ENCODE data around the gene CDH13. TPM values are rescaled to one million over a fixed set of nuclear protein-coding genes. Genes with fewer than 3 reads are reported as not detected.

Gene CDH13
- total RNA-seq, 1 donor from 2014 or later = 22.9 TPM

DNA sequence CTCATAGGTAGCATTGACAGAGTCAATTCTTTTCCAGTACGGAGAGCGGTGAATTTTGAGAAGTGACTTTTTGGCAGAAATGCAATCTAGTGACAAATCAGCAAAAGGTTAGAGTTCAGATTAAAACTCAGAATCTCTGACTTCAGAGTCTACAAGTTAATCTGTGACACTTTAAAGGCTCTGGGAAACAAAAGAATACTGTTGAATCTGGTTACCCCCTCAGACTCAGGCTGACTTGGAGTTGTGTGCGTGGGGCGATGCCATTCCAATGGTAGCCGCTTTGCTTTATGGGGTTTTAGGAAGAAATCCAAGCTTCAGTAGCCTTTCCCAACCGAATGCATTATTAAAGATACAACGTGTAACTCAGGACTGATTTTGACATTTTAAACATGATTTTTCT is 118.2 kb downstream of the CDH13 start:
- DNase-seq (ENCODE audit: low read depth) = no peak

GRCh38 chr16:82748026-82748425 is 121.3 kb downstream of the CDH13 start:
- peak; percentile 40 for DNase-seq (ENCODE audit: low read depth)

DNA sequence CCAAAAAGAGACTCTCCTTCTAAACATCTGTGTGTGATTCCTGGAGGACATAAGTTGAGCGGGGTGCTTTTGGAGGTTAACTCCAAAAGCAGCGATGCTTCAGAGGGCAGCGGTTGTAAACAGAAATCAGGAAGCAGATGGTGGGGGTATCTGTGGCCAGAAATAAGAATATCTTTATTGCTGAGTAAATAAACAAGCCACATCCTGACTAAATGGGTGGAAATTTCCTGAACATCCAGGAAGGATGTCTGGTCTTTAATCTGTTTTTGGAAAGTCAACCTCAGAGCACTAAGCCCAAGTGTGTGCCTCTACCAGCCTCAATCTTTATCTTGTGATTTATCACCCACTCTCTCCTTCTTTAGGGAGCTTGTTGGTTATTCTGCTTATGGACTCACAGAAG is 123.3 kb downstream of the CDH13 start:
- no peak for DNase-seq (ENCODE audit: low read depth)

DNA sequence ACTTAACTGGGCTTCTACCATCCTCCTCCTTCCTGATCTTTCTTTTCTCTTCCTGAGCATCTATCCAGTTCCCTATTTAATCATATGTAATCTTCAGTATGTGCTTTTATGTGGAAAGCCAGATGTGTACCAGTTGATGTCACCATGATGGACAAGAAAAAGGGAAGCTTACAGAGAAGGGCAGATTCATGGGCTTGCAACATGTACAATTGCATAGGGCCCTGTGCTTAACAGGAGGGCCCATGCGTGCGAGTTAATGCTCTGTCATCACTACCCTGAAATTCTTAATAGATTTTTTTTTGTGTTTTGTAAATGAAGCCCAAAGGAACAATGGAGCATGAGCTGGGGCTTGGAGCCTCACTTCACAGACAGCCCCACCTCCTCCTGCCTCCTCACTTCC is 124.3 kb downstream of the CDH13 start:
- DNase-seq (ENCODE audit: low read depth) = no peak

- peak; percentile 24 for DNase-seq (ENCODE audit: low read depth)
These were observed 125.4 kb downstream of the CDH13 start for GRCh38 chr16:82752172-82752571.

DNA sequence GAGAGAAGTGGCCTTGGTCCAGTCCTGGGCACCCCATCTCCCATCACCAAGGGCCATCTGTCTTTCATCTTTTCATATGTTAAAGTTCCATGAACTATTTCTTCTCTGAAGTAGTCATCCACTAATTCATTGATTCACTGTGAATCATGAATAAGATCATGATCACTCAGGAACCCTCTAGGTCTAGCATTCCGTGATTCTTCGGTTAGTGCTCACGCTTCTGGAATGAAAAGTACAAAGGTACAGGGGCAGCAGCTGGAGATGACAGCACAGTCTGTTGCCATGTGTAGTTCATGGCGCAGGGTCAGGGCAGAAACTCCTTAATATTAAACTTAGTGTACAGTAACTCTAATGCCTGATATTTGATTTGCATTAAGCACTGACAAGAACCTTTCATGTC is 127.1 kb downstream of the CDH13 start:
- peak; percentile 35 for DNase-seq (ENCODE audit: low read depth)

DNA sequence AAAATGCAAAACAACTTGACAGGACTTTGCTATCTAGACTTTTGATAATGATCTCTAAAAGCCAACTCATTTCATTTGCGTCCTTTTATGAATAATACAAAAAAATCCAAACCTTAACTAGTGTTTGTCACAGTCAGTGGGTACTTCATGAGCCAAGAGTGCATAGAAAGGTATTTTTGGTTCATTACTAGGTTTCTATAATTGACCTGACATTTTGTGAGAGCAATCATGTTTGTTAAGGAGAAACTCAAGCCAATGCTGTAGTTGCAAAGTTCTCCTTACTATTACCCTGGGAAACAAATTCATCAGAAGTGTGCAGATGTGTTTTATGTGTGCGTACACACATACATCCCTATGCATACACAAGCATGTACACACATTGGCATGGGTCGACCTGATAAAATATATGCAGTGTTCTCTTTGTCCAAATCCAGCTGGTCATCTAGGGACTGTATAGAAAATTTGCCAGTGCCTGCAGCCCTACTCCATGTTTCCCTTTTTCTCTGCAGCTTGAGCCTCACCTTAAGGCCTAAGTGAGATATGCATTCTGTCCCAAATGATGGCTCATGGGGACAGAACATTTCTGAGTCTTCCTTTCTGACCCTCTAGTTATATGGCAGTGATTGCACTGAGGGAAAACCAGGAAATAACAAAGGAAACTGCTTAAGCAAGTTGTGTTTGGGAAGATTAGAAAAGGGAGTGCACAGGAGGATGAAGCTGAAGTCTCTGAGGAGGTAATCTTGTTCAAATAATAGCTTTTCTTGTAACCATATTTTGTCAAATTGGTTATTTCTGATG is 128.1 kb downstream of the CDH13 start:
- no peak for DNase-seq (ENCODE audit: low read depth)

GRCh38 chr16:82755570-82756282 is 129.0 kb downstream of the CDH13 start:
- DNase-seq (ENCODE audit: low read depth) = no peak

GRCh38 chr16:82756283-82756599 is 129.5 kb downstream of the CDH13 start:
- no peak for DNase-seq (ENCODE audit: low read depth)

DNA sequence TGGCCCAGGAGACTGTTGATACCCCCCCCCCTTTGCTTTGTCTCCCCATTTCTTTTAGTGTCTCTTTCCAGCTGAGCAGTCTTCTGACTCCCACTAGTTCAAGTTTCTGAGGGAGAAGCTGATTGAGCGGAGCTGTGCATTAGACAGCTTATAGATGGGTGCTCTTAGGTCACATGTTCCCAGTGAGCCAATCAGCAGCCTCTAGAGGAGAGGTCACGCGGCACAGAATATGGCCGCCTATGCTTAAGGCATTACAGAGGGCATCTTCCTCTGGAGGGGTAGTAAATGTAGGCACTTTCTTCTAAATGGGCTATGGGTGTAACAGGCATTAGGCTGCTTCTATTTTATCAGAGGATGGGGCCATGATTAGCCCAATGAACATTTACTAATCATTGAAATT is 131.6 kb downstream of the CDH13 start:
- no peak for DNase-seq (ENCODE audit: low read depth)

GRCh38 chr16:82758904-82759303 is 132.1 kb downstream of the CDH13 start:
- no peak for DNase-seq (ENCODE audit: low read depth)

- DNase-seq (ENCODE audit: low read depth) = peak; percentile 75
These were observed 134.5 kb downstream of the CDH13 start for GRCh38 chr16:82761236-82761635.

DNA sequence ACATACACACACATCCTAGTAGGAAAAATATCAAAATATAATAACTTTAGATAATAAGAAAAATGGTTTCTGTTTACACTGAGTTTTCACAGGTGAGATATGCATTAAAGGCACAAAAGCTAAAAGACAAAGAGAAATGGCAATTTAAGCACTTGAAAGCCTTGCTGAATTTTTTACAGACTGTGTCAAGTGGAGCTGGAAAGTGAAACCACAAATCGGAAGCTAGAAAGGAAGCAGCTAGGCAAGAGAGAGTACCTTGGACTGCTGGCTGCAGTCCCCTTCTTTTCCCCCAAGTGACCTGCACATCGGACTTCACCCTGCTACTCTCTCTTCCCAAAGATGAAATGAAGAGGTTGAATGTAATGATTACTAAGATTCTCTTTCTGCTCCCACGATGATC is 135.1 kb downstream of the CDH13 start:
- DNase-seq (ENCODE audit: low read depth) = peak; percentile 57

DNA sequence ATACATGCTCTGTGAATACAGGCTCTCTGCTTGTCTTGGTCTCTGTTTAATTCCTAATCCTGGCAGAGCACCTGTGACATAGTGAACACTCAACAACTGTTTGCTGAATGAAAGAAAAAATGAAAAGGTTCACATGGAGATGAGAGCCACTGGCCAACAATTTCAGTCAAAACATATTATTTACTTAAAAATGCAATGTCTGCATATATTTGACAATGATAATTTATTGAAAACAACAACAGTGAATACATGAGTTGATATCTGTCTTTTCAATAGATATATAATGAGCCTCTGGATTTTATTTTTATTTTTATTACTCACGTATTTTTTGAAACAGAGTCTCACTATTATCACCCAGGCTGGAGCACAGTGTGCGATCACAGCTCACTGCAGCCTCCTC is 136.6 kb downstream of the CDH13 start:
- no peak for DNase-seq (ENCODE audit: low read depth)

DNA sequence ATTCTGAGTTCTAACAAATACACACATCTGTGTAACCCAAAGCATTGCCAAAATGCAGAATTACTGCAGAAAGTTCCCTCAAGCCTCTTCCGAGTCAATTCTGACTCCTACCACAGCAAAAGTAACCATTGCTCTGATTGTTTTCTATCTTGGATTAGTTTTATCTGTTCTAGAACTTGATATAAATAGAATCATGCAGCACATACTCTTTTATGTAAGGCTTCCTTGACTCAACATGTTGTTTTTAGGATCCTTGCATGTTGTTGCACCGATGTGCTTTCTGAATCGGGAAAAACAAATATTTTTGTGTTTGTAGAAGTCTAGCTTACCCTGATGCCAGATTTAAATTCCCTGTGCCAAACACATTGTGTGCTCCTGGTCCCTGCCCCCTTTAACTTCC is 140.4 kb downstream of the CDH13 start:
- DNase-seq (ENCODE audit: low read depth) = no peak

DNA sequence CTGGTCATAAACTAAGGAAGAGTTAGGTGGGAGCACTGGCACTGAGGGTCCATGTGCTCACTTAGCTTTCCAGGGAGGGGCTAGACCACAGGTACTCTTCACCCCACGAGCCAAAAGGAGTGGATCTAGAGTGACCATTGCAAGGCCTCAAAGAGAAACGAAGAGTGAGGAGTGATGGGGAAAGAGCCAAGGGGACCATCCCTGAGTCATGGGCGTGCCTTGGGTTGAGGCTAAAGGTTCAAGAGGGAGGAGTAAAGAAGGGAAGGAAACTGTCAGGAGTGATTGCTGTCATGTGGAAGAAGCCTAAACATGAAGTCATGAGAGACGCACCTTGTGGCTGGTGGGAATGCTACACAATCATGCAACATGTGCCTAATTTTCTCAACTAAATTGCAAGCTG is 141.0 kb downstream of the CDH13 start:
- DNase-seq (ENCODE audit: low read depth) = no peak

- no peak for DNase-seq (ENCODE audit: low read depth)
These were observed 143.1 kb downstream of the CDH13 start for GRCh38 chr16:82769845-82770244.

DNA sequence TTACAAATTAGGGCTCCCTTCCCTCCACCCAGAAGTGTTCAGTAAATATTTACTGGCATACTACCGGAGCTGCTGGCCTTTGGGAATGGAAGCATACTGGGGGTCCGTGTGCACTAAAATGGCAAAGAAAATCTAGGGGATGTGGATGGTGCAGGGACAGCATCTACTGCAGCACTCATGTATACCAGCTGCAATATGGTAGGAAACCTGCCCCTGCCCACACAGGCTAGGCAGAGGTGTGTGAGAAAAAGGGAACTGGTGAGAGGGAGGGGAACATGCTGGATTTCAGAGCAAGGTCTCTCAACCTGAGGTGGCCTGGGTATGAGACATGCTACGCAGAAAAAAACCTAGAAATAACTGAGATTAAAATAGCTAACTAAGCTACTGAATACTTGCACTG is 145.4 kb downstream of the CDH13 start:
- DNase-seq (ENCODE audit: low read depth) = no peak

- DNase-seq (ENCODE audit: low read depth) = no peak
These were observed 146.2 kb downstream of the CDH13 start for GRCh38 chr16:82773018-82773417.

- DNase-seq (ENCODE audit: low read depth) = peak; percentile 6
These were observed 149.8 kb downstream of the CDH13 start for GRCh38 chr16:82776470-82777146.

- DNase-seq (ENCODE audit: low read depth) = peak; percentile 32
These were observed 156.0 kb downstream of the CDH13 start for GRCh38 chr16:82782715-82783251.

- DNase-seq (ENCODE audit: low read depth) = no peak
These were observed 157.3 kb downstream of the CDH13 start for GRCh38 chr16:82783933-82784572.
